GM13977 (cell line): Measurements from ENCODE around the gene NKAIN2.
A peak's percentile ranks its signal among the peaks of the same experiment; 100 is the strongest.

Experiments
- DNase-seq: peaks from one replicate; pipeline ENCODE4 v3.0.0; 2012; ENCODE audit warnings: low spot score
- in situ Hi-C: fragments of 300-500 bp; cut with MboI; formaldehyde crosslinking; loops from one replicate; pipeline ENCODE4 v1.12.0; 2022; ENCODE audit warnings: low sequenced_read_pairs, low pct_unique_long_range_greater_than_20kb, mixed read lengths, inconsistent platforms; ENCODE audit not compliant: unreplicated experiment
- TF ChIP-seq, protein P1 (sequence below): IDR thresholded peaks from 2 replicates; pipeline ENCODE4 v1.5.1; 2012; ENCODE audit warnings: mild to moderate bottlenecking, control low read depth; ENCODE audit not compliant: insufficient read depth; ENCODE audit errors: extremely low read depth, missing control alignments

Gene NKAIN2

DNA sequence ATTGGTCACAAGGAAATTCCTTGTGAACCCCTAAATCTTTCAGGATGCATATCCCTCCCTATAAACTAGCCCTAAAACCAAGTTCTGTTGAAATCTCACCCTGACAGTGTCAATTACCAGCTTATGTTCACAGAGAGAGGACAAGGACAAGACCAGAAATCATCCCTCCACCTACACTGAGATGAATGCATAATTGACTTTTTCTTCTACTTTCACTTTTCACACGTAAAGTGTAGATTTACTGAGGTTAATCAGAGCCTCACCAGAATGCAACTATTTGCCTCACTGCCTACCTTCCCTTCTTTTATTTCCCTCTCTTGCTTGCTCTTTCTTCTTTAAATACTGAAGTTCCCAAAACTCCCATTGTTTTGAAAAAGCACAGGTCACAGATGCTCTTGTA, 15.3 kb upstream of the NKAIN2 start:
- in situ Hi-C loops = no loop called here
- DNase-seq = no peak
- TF ChIP-seq, protein P1, sequence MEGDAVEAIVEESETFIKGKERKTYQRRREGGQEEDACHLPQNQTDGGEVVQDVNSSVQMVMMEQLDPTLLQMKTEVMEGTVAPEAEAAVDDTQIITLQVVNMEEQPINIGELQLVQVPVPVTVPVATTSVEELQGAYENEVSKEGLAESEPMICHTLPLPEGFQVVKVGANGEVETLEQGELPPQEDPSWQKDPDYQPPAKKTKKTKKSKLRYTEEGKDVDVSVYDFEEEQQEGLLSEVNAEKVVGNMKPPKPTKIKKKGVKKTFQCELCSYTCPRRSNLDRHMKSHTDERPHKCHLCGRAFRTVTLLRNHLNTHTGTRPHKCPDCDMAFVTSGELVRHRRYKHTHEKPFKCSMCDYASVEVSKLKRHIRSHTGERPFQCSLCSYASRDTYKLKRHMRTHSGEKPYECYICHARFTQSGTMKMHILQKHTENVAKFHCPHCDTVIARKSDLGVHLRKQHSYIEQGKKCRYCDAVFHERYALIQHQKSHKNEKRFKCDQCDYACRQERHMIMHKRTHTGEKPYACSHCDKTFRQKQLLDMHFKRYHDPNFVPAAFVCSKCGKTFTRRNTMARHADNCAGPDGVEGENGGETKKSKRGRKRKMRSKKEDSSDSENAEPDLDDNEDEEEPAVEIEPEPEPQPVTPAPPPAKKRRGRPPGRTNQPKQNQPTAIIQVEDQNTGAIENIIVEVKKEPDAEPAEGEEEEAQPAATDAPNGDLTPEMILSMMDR = no peak

- DNase-seq = no peak
- TF ChIP-seq, protein P1 = no peak
- in situ Hi-C loops = no loop called here
Observed at GRCh38 chr6:123794190-123794589, 9.5 kb upstream of the NKAIN2 start.

GRCh38 chr6:123794799-123795198, 8.9 kb upstream of the NKAIN2 start:
- no peak for DNase-seq
- in situ Hi-C loops = no loop called here
- TF ChIP-seq, protein P1 = no peak

- TF ChIP-seq, protein P1 = no peak
- in situ Hi-C loops = no loop called here
- DNase-seq = no peak
Observed at GRCh38 chr6:123801067-123801466, 2.6 kb upstream of the NKAIN2 start.

- DNase-seq = no peak
- TF ChIP-seq, protein P1 = no peak
- in situ Hi-C loops = no loop called here
Observed at GRCh38 chr6:123802351-123802696, 1.3 kb upstream of the NKAIN2 start.

- DNase-seq = peak; percentile 87
- in situ Hi-C loops = no loop called here
- TF ChIP-seq, protein P1 = peak; percentile 98
Observed at GRCh38 chr6:123802697-123803503, 765 bp upstream of the NKAIN2 start.
